GM12873 (cell line): Measurements from ENCODE around the gene HTRA1.

Experiments
- TF ChIP-seq, protein P1 (sequence below): IDR thresholded peaks from 2 replicates; pipeline ENCODE4 v1.5.1; 2012; ENCODE audit warnings: low read depth, mild to moderate bottlenecking, moderate library complexity, low read length, control low read depth; ENCODE audit not compliant: insufficient read depth; ENCODE audit errors: missing control alignments

The HTRA1 gene

DNA sequence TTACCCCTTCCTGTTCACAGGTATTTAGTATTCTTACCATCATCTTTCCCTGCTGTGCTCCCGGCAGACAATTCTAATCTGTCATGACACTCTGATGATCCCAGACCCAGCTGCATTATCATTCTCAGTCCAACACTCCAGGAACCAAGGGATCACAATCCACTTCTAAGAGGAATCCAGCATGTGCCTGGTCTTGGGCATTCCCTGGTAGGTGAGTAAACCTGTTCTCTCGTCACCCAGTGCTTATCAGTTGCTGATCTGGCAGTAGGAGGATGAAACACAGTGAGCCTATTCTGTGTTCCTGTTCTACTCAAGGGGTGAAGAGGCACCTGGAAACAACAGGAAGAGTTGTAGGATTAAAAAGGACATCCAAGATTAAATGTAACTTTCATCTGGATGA lies 97.9 kb downstream of the HTRA1 start:
- TF ChIP-seq, protein P1, sequence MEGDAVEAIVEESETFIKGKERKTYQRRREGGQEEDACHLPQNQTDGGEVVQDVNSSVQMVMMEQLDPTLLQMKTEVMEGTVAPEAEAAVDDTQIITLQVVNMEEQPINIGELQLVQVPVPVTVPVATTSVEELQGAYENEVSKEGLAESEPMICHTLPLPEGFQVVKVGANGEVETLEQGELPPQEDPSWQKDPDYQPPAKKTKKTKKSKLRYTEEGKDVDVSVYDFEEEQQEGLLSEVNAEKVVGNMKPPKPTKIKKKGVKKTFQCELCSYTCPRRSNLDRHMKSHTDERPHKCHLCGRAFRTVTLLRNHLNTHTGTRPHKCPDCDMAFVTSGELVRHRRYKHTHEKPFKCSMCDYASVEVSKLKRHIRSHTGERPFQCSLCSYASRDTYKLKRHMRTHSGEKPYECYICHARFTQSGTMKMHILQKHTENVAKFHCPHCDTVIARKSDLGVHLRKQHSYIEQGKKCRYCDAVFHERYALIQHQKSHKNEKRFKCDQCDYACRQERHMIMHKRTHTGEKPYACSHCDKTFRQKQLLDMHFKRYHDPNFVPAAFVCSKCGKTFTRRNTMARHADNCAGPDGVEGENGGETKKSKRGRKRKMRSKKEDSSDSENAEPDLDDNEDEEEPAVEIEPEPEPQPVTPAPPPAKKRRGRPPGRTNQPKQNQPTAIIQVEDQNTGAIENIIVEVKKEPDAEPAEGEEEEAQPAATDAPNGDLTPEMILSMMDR, result no peak

DNA sequence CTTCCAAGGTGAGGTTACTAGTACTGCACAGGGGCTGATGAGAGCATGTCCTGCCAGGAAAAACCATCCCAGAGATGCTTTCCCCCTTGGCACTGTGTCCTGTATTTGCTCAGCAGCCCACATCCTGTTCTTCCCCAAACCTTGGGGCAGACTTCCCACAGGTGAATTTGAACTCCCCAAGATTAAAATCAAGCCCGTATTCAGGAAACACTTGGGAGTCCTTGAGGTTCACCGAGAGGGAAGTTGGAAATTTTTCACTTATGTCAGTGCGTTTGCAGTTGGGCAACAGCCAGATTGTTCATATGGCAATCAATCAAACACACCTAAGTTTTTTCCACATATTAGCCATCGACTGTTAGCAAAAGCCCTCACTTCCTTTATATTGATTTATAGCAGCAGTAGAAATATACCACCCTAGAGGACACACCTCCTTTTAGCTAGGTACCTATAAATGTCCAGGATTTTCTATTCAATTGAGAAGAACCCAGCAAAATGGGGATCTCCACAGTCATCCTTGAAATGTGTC lies 99.0 kb downstream of the HTRA1 start, which contains the start of gene DMBT1:
TSS of gene DMBT1 (plus strand) at position 476 of the 526 bp plus-strand sequence. CDS start at position 493, 17 bp downstream.
- TF ChIP-seq, protein P1, result no peak

DNA sequence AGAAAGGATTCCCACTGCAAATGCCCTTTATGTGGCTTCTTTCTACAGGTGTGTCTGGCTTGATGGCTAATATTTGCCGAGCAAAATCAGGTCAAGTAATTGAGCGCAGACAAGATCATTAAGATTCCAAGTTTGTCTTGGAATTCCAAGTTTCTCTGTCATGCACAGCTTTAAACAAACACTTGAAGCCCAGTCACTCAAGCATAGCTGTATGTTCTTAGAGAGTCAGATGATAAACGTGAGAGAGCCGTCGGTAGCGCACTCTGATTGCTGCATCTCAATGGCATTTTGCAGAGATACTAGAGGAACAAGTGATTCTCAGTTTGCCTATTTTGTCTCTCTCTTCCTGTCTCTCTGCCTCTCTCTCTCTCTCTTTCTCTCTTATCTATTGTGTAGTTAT lies 99.9 kb downstream of the HTRA1 start:
- TF ChIP-seq, protein P1, result no peak

DNA sequence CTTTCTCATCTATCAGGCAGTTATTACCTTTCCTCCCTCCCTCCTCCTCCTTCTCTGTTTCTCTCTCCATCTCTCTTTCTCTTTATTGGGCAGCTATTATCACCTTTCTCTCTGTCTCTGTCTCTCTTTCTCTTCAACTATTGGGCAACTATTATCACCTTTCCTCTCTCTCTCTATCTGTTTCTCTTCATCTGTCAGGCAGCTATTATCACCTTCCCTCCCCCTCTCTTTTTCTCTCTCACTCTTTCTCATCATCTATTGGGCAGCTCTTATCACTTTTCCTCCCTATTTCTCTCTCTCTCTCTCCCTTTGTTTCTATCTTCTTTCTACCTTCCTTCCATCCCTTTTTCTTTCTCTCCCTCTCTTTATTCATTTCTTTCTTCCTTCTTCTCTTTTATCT lies 100.4 kb downstream of the HTRA1 start:
- TF ChIP-seq, protein P1, result no peak
